Neural crest cell (in vitro differentiated cells): ENCODE measurements around the gene MRFAP1. TPM values are rescaled to one million over a fixed set of nuclear protein-coding genes. Genes with fewer than 3 reads are reported as not detected.

Experiments
- DNase-seq: peaks from one replicate; pipeline ENCODE4 v3.0.0; 2021; ENCODE audit warnings: low read depth, mixed read lengths, low spot score
- H3K27ac Mint-ChIP-seq: one replicate; pipeline ENCODE4 v1.8.0; 2021; ENCODE audit warnings: mild to moderate bottlenecking, mixed read lengths; ENCODE audit not compliant: unreplicated experiment
- H3K27me3 Mint-ChIP-seq: 2 replicates; pipeline ENCODE4 v1.8.0; 2021; ENCODE audit warnings: low read depth, mild to moderate bottlenecking, mixed read lengths
- H3K36me3 Mint-ChIP-seq: 2 replicates; pipeline ENCODE4 v1.8.0; 2021; ENCODE audit warnings: low read depth, mild to moderate bottlenecking, mixed read lengths
- H3K4me1 Mint-ChIP-seq: 2 replicates; pipeline ENCODE4 v1.8.0; 2021; ENCODE audit warnings: mixed read lengths
- H3K4me3 Mint-ChIP-seq: one replicate; pipeline ENCODE4 v1.8.0; 2021; ENCODE audit warnings: mild to moderate bottlenecking, mixed read lengths
- H3K9me3 Mint-ChIP-seq: 2 replicates; pipeline ENCODE4 v1.8.0; 2021; ENCODE audit warnings: mixed read lengths
- CTCF ChIP-seq: fragments of 200-600 bp; sonication (generic); conservative IDR thresholded peaks from 2 replicates; pipeline ENCODE4 v1.5.0; 2021; ENCODE audit warnings: antibody characterized with exemption, mild to moderate bottlenecking
- total RNA-seq: library from RNA; stranded (reverse); gene quantifications from 2 replicates; pipeline ENCODE4 v1.2.1, GENCODE V29; 2021

Gene MRFAP1
- total RNA-seq, 1 donor from 2014 or later = 317 TPM

GRCh38 chr4:6594826-6595355 lies 45.6 kb upstream of the MRFAP1 start:
- no peaks in the 10 kb centered on the region for H3K4me1 Mint-ChIP-seq
- no peaks in the 10 kb centered on the region for H3K9me3 Mint-ChIP-seq
- DNase-seq = no peak
- H3K27me3 Mint-ChIP-seq = no peaks in the 10 kb centered on the region
- H3K4me3 Mint-ChIP-seq = no peak overlapping the region
- no peak for TF ChIP-seq CTCF
- H3K27ac Mint-ChIP-seq = no peak overlapping the region
- no peaks in the 10 kb centered on the region for H3K36me3 Mint-ChIP-seq

GRCh38 chr4:6595897-6596537 lies 44.5 kb upstream of the MRFAP1 start:
- Mint-ChIP-seq H3K27me3 (no peaks in the 10 kb centered on the region), H3K36me3 (no peaks in the 10 kb centered on the region), H3K4me1 (no peaks in the 10 kb centered on the region), H3K9me3 (no peaks in the 10 kb centered on the region), H3K27ac (no peak overlapping the region), H3K4me3 (no peak overlapping the region)
- DNase-seq = no peak
- TF ChIP-seq CTCF = no peak

GRCh38 chr4:6596948-6597347 lies 43.5 kb upstream of the MRFAP1 start:
- no peaks in the 10 kb centered on the region for H3K4me1 Mint-ChIP-seq
- H3K27ac Mint-ChIP-seq = no peak overlapping the region
- TF ChIP-seq CTCF = no peak
- H3K4me3 Mint-ChIP-seq = no peak overlapping the region
- no peaks in the 10 kb centered on the region for H3K27me3 Mint-ChIP-seq
- H3K9me3 Mint-ChIP-seq = no peaks in the 10 kb centered on the region
- no peaks in the 10 kb centered on the region for H3K36me3 Mint-ChIP-seq
- DNase-seq = no peak

- no peaks in the 10 kb centered on the region for H3K9me3 Mint-ChIP-seq
- no peak overlapping the region for H3K27ac Mint-ChIP-seq
- DNase-seq = no peak
- H3K4me3 Mint-ChIP-seq = no peak overlapping the region
- no peaks in the 10 kb centered on the region for H3K27me3 Mint-ChIP-seq
- no peaks in the 10 kb centered on the region for H3K4me1 Mint-ChIP-seq
- no peaks in the 10 kb centered on the region for H3K36me3 Mint-ChIP-seq
- no peak for TF ChIP-seq CTCF
Measured at GRCh38 chr4:6598127-6598526, 42.4 kb upstream of the MRFAP1 start.

GRCh38 chr4:6598641-6599040 lies 41.8 kb upstream of the MRFAP1 start:
- TF ChIP-seq CTCF = no peak
- H3K27me3 Mint-ChIP-seq = no peaks in the 10 kb centered on the region
- no peaks in the 10 kb centered on the region for H3K9me3 Mint-ChIP-seq
- H3K4me1 Mint-ChIP-seq = no peaks in the 10 kb centered on the region
- no peak overlapping the region for H3K4me3 Mint-ChIP-seq
- H3K27ac Mint-ChIP-seq = peak overlapping the region; percentile 35
- DNase-seq = no peak
- H3K36me3 Mint-ChIP-seq = no peaks in the 10 kb centered on the region
